T47D (cell line): ENCODE measurements around the gene TMEM95.
A peak's percentile ranks its signal among the peaks of the same experiment; 100 is the strongest.

Source experiments
- DNase-seq, 2 experiments: peaks; one replicate each; pipeline versions ENCODE4 v3.0.0 to v3.0.0-alpha.2; 2011 to 2012; ENCODE audit warnings: low read depth in 1 of 2, low spot score in 1 of 2
- JUND ChIP-seq: IDR thresholded peaks from 2 replicates; pipeline ENCODE4 v1.6.1; 2012; ENCODE audit warnings: low read depth
- in situ Hi-C: cut with HindIII; loops from 2 replicates; pipeline ENCODE4 v1.10.0; 2016; ENCODE audit warnings: low sequenced_read_pairs, low pct_unique_long_range_greater_than_20kb

TMEM95 gene

GRCh38 chr17:7340179-7340578 lies 14.8 kb upstream of the TMEM95 start:
- in situ Hi-C loops, result no loop called here
- no peak for TF ChIP-seq JUND
- DNase-seq, result no peak

DNA sequence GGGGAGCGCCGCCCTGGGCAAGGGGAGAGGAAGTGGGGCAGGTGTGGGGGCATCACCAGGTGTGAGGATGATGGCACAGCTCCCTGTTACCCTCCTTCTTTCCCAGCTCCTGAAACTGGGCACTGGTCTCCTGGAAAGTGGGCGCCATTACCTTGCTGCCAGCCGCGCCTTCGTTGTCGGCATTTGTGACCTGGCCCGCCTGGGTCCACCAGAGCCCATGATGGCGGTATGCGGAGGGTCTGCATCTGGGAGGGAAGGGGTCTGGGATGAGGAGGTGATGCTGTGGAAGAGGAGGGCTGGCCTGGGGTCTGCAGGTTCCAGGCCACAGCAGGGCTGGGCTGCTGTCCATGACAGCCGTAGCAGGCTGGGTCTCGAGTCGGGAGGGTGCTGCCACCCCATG lies 13.1 kb upstream of the TMEM95 start:
- in situ Hi-C loops, result no loop called here
- TF ChIP-seq JUND, result no peak
- DNase-seq, result no peak

DNA sequence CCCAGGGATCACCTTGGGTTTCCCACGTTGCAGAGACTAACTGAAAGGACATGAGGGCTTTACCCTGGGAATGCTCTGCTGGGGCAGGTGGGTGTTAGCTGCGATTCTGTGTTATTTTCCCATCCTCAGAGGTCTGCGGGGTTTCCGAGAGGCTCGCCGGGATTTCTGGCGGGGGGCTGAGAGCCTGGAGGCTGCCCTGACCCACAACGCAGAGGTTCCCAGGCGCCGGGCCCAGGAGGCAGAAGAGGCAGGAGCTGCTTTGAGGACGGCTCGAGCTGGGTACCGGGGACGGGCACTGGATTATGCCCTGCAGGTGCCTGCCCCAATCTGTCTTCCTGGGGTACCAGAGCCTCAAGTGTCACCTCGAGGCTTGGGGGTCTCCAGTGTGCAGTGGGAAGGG lies 11.7 kb upstream of the TMEM95 start:
- in situ Hi-C loops, result no loop called here
- no peak for DNase-seq
- no peak for TF ChIP-seq JUND

DNA sequence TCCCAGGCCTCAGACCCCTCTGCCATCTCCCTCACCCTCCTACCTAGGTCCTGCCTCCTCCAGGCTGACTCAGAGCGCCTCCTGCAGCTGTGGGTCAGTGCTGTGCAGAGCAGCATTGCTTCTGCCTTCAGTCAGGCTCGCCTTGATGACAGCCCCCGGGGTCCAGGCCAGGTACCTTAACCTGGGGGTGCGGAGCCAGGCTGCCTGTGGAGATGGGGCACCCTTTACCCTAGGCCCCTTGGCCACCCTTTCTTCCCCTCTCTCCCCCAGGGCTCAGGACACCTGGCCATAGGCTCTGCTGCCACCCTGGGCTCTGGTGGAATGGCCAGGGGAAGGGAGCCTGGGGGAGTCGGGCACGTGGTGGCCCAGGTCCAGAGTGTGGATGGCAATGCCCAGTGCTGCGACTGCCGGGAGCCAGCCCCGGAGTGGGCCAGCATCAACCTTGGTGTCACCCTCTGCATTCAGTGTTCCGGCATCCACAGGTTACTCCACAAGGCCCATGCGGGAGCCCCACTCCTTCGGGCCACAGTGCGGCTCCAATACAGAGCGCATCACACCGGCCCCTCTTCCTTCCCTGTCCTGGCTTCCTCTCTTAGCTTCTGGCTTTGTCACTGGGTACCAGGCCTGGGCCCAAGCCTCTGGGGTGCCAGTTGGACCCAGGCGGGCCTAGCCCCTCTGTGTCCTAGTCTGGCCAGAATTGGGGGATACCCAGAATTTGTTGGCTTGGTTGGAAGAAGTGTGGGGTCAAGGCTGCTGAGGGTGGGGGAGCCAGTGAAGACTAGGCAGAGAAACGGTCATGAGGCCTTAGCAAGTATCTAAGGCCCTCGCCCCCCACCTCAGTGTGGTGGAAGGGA lies 8.0 kb upstream of the TMEM95 start:
- DNase-seq, result no peak
- no peak for TF ChIP-seq JUND
- in situ Hi-C loops, result no loop called here

DNA sequence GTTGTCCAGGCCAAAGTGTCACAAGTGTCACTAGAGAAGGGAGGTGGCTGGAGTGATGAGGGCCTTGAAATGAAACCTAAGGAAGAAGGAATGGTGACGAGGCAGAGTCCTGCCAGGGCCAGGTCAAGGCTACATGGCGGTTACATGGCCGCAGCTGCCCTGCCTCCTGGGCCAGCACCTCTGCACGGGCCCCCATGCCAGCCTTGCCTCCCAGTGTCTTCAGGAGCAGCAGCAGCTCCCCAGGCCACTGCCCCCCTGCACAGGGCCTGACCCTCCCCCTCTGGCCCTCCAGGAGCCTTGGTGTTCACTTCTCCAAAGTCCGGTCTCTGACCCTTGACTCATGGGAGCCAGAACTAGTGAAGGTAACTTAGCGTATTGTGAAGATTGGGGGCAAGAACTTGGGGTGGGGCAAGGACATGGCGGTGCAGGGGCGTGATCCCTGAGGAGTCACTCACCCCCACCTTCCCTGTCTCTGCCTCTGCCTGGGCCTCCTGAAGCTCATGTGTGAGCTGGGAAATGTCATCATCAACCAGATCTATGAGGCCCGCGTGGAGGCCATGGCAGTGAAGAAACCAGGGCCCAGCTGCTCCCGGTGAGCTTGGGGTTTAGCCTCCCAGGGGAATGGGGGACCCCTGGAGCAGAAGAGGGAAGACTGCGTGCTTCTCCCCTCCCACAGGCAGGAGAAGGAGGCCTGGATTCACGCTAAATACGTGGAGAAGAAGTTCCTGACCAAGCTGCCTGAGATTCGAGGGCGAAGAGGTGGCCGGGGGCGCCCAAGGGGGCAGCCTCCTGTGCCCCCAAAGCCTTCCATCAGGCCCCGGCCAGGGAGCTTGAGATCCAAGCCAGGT lies 7.1 kb upstream of the TMEM95 start:
- DNase-seq, result no peak
- in situ Hi-C loops, result no loop called here
- TF ChIP-seq JUND, result no peak

DNA sequence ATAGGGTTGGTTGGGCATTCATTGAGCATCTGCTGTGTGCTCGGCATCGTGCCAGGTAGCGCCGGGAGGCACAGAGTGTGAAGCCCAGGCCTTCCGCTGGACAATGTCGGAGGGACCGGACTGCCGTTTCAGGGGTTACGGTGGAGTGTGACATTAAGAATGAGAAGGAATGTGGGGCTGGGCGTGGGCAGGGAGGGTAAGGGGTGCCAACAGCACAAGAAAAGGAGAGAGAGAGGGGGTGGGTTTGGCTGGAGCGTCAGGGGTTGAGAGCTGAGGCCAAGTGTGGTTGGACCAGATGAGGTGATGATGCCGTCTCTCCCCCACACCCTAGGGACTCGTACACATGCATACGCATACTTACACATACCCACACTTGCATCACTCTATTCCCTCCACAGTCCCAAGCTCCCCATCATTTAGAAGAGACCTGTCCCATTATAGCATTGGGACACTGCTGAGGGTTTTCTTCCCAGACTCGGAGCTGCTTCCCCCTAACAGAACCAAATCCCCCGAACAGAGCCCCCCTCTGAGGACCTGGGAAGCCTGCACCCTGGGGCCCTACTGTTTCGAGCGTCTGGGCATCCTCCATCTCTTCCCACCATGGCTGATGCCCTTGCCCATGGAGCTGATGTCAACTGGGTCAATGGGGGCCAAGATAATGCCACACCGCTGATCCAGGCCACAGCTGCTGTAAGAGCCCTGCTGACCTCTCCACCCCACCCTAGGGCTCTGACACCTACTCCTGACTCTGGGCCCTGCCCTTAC lies 6.3 kb upstream of the TMEM95 start:
- in situ Hi-C loops, result no loop called here
- TF ChIP-seq JUND, result no peak
- no peak for DNase-seq

GRCh38 chr17:7351665-7352502 lies 3.1 kb upstream of the TMEM95 start, which contains the start of gene KCTD11:
TSS of gene KCTD11 (plus strand) at chr17:7352162.
- no peak for TF ChIP-seq JUND
- peak; percentile 89 to 95 for DNase-seq
- in situ Hi-C loops, result no loop called here

DNA sequence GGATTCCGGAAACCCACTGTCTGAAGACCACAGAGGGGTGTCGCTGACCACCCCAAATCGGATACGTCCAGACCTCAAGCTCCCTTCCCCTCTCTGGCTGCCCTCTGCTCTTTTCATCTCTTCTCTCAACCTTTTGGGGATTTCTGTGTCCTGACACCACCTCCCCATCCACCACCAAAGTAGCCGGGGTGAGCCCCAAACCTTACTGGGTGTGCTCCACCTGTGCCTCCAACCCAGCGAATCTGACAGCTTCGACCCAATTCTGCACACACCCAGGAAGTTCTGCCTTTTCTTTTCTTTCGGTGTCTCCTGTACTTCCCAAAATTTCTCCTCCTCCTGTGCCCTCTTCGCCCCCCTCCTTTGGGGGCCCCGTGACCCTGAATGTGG lies 2.5 kb upstream of the TMEM95 start:
- TF ChIP-seq JUND, result no peak
- in situ Hi-C loops, result no loop called here

GRCh38 chr17:7352910-7353635 lies 1.9 kb upstream of the TMEM95 start:
- no peak for TF ChIP-seq JUND
- in situ Hi-C loops, result no loop called here
- DNase-seq, result no peak

More for the DNA sequence above, 2.5 kb upstream of the TMEM95 start:
- no peak for DNase-seq

GRCh38 chr17:7354262-7354843 lies 603 bp upstream of the TMEM95 start:
- no peak for DNase-seq
- in situ Hi-C loops, result no loop called here
- TF ChIP-seq JUND, result no peak

GRCh38 chr17:7355573-7355972 lies 617 bp downstream of the TMEM95 start:
- no peak for TF ChIP-seq JUND
- in situ Hi-C loops, result no loop called here
- DNase-seq, result no peak
